ENCODE measurements around the gene HSPB3. TPM values are rescaled to one million over a fixed set of nuclear protein-coding genes. Genes with fewer than 3 reads are reported as not detected.
A peak's percentile ranks its signal among the peaks of the same experiment; 100 is the strongest.

Gene HSPB3
- polyA plus RNA-seq, 2 of the 4 experiments (the other 2 are of a cell fraction), result not detected

- Histone ChIP-seq H3K4me3 (no peak overlapping the region), H3K27ac (peak overlapping the region; percentile 58 to 70; a peak in 5 of 6 replicates), H3K4me1 (peaks cover 46% of the 10 kb centered on the region), H3K4me2 (peak overlapping the region; percentile 62), H3K9me3 (no peaks in the 10 kb centered on the region)
- peak; percentile 59 for FAIRE-seq
- ChIA-PET CTCF (interaction anchor here (0.5 to 2.2 kb wide), 5 partner anchors 14 to 445 kb away, joined by 3 to 13 read pairs (median 5); partner anchors contain the start of gene ARL15), POLR2A (interaction anchor here (1.8 kb wide), 1 partner anchor 147 kb away, joined by 8 read pairs; the partner anchor contains the start of gene ARL15)
- TF ChIP-seq MAFK (IDR thresholded peaks at IDR 0.05; ENCODE audit: partially characterized antibody), result peak; percentile 23
- TF ChIP-seq, protein P1, sequence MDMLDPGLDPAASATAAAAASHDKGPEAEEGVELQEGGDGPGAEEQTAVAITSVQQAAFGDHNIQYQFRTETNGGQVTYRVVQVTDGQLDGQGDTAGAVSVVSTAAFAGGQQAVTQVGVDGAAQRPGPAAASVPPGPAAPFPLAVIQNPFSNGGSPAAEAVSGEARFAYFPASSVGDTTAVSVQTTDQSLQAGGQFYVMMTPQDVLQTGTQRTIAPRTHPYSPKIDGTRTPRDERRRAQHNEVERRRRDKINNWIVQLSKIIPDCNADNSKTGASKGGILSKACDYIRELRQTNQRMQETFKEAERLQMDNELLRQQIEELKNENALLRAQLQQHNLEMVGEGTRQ (IDR thresholded peaks at IDR 0.05), result no peak
- 7% methylated on average over 5 of the region's 5 CpGs for WGBS (ENCODE audit: missing lambda C conversion rate)
- ATAC-seq, result peak; percentile 95 to 96
- DNase-seq (ENCODE audit: low read depth in 1 of 2, low spot score in 1 of 2), result peak; percentile 55 to 85
Observed at GRCh38 chr5:54457094-54457862, 1.8 kb downstream of the HSPB3 start.

DNA sequence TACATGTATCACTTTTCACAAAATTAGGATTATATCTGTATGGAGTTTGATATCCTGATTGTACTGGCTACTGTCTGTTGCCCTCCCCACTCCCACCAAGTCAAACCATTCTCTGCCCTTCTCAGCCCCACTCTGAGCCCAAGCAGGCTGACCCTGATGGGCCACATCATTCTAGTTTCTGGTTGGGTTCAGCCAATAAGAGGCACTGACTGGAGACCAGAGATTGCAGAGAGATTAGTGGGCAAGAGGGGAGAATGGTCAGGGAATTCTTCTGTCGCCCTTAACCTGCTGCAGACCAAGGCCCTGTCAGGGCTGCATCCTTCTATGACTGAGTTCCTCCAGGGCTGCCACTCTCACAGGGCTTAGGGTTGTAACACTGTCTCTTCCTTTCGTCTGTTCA lies 2.7 kb downstream of the HSPB3 start:
- TF ChIP-seq TP53 (CRISPR knock-in tag; IDR thresholded peaks at IDR 0.05) (no peak), HMGXB4 (CRISPR knock-in tag; IDR thresholded peaks at IDR 0.05; ENCODE audit: borderline replicate concordance) (no peak), RNF2 (IDR thresholded peaks at IDR 0.05; ENCODE audit: borderline replicate concordance, low read depth) (no peak), MAZ (IDR thresholded peaks at IDR 0.05; ENCODE audit: borderline replicate concordance, low read depth, low read length) (no peak), RFX5 (IDR thresholded peaks at IDR 0.05) (no peak), MAFK (IDR thresholded peaks at IDR 0.05; ENCODE audit: partially characterized antibody) (no peak), ZC3H11A (IDR thresholded peaks at IDR 0.05) (no peak), POLR2AphosphoS2 (conservative IDR thresholded peaks at IDR 0.05; ENCODE audit: low read length) (no peak), EHMT2 (IDR thresholded peaks at IDR 0.05; ENCODE audit: low read depth) (no peak)
- TF ChIP-seq, protein P2, sequence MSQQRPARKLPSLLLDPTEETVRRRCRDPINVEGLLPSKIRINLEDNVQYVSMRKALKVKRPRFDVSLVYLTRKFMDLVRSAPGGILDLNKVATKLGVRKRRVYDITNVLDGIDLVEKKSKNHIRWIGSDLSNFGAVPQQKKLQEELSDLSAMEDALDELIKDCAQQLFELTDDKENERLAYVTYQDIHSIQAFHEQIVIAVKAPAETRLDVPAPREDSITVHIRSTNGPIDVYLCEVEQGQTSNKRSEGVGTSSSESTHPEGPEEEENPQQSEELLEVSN (IDR thresholded peaks at IDR 0.05; ENCODE audit: borderline replicate concordance, low read depth), result no peak
- no peak for DNase-seq (ENCODE audit: low read depth in 1 of 2, low spot score in 1 of 2)
- FAIRE-seq, result no peak
- Histone ChIP-seq H3K4me1 (peaks cover 46% of the 10 kb centered on the region), H3K4me3 (no peak overlapping the region), H3K4me2 (no peak overlapping the region; the same call in 2 of the 3 replicates), H3K9me3 (no peaks in the 10 kb centered on the region), H3K27ac (peak overlapping the region; percentile 58 to 71; a peak in 4 of 6 replicates)
- WGBS (ENCODE audit: missing lambda C conversion rate), result 89% methylated on average over 2 of the region's 2 CpGs
- ChIA-PET POLR2A (no interaction called here), CTCF (interaction anchor here (1.7 to 2.2 kb wide), 2 partner anchors 15 to 31 kb away, joined by 12 to 13 read pairs; no protein-coding TSS in a partner anchor)
- no peak for ATAC-seq

- DNase-seq (ENCODE audit: low read depth in 1 of 2, low spot score in 1 of 2) (peak in 1 of 2 experiments; percentile 54), FAIRE-seq (peak; percentile 13), ATAC-seq (peak in 1 of 2 experiments; percentile 46; a peak in 3 of 6 replicates)
- no peak; the same call in 1 of the 2 replicates for TF ChIP-seq FOSL2 (IDR thresholded peaks at IDR 0.05)
- peak; percentile 48; the same call in 1 of the 2 replicates for TF ChIP-seq FOSL2 (CRISPR knock-in tag; IDR thresholded peaks at IDR 0.05)
- peak; percentile 88 for TF ChIP-seq MAFK (IDR thresholded peaks at IDR 0.05; ENCODE audit: partially characterized antibody)
- no peak for TF ChIP-seq POLR2A (IDR thresholded peaks at IDR 0.05; ENCODE audit: low read length)
- TF ChIP-seq KDM1A (IDR thresholded peaks at IDR 0.05; ENCODE audit: low read depth), result no peak
- TF ChIP-seq ZFP36 (IDR thresholded peaks at IDR 0.05; ENCODE audit: borderline replicate concordance, partially characterized antibody), result no peak
- TF ChIP-seq HOXB13 (CRISPR knock-in tag; IDR thresholded peaks at IDR 0.05; ENCODE audit: low read depth), result no peak
- 0 out of 2 replicates have a peak, but pooled peaks have one; percentile 15 for TF ChIP-seq EHMT2 (IDR thresholded peaks at IDR 0.05; ENCODE audit: low read depth)
- TF ChIP-seq ZC3H11A (IDR thresholded peaks at IDR 0.05), result no peak
- peak; percentile 77 for TF ChIP-seq NFE2L2 (conservative IDR thresholded peaks at IDR 0.05; ENCODE audit: low read length)
- TF ChIP-seq TFCP2L1 (CRISPR knock-in tag; IDR thresholded peaks at IDR 0.05), result no peak
- TF ChIP-seq RCOR1 (IDR thresholded peaks at IDR 0.05; ENCODE audit: low read depth, low read length), result no peak
- TF ChIP-seq JUN (IDR thresholded peaks at IDR 0.05), result no peak
- no peak for TF ChIP-seq SREBF2 (IDR thresholded peaks at IDR 0.05)
- no peak for TF ChIP-seq EHF (CRISPR knock-in tag; IDR thresholded peaks at IDR 0.05)
- TF ChIP-seq, protein P1 (IDR thresholded peaks at IDR 0.05), result no peak
- H3K4me3 ChIP-seq, result no peak overlapping the region
- H3K4me2 ChIP-seq, result peak overlapping the region; percentile 9; the same call in 2 of the 3 replicates
- H3K27ac ChIP-seq, result peak overlapping the region; percentile 51 to 70
- ChIA-PET POLR2A (no interaction called here), CTCF (interaction anchor here (0.8 to 2.4 kb wide), 4 partner anchors 17 to 217 kb away, joined by 3 to 10 read pairs (median 6); partner anchors contain the start of gene SNX18)
- H3K9me3 ChIP-seq, result no peaks in the 10 kb centered on the region
- 82% methylated on average over 3 of the region's 3 CpGs for WGBS (ENCODE audit: missing lambda C conversion rate)
- H3K4me1 ChIP-seq, result peaks cover 35% of the 10 kb centered on the region
Observed at GRCh38 chr5:54460181-54460919, 4.9 kb downstream of the HSPB3 start.

Measured in A549 (cell line).